HG02840 (cell line): Measurements from ENCODE around the gene TMEM82.

ENCODE experiments used
- ATAC-seq: cut with Tn5 transposase; IDR thresholded peaks from one replicate; pipeline ENCODE4 v1.9.1; 2021; ENCODE audit warnings: mild to moderate bottlenecking, moderate library complexity, moderate number of reproducible peaks; ENCODE audit not compliant: unreplicated experiment, low FRiP score

TMEM82 gene

DNA sequence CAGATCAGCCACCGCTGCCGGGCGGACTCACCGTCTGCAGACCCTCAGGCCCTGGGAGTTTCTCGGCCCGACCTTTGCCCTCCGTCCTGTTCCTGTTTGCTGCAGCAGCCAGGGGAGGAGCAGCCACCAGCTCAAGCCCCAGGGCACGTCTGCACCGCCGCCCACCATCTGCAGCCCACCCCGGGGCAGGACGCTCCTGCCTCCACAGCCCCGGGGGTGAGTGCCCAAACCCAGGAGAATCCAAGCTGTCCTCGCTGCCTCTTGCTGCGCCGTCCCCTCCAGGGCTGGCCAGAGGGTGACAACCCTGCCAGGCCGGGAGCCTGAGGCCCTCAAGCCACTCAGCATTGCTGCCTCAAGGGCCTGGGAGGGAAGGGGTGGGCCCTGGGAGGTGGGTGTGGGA is 7.4 kb upstream of the TMEM82 start:
- no peak for ATAC-seq

DNA sequence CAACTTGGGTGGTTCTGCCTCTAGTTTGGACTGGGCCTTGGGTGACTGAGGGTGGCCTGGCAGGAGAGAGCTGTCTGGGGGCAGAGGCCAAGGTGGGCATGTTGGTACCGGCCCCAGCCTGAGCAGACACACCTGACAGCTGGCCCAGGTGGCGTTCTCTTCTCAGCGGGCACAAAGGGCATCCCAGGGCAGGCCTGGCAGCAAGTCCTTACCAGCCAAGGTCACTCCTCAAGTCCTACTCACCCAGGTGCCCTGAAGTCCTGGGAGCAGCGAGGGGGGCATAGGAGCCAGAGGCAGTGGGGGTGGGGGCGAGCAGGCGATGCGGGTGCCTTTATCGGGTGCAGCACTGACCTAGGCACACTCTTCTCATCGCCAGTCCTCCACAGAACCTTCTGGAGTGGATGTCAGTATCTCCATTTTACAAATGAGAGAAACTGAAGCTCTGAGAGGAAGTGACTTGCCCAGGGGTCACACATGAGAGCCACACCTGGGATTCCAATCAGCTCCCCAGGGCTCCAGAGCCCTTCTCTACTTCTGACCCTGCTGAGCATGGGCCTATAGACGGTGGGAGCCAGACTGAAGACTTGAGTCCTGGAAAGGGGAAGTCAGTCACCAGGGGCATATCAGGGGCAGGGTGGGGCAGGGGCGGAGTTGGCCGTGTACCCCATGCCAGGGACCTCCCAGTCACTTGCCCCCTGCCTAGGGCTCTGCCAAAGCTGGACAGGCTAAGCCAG is 6.8 kb upstream of the TMEM82 start:
- ATAC-seq = no peak

GRCh38 chr1:15736038-15736891 is 6.0 kb upstream of the TMEM82 start, which contains the start of gene SLC25A34:
Gene SLC25A34, plus strand, starts transcription at chr1:15736258. Its CDS starts 228 bp downstream, at chr1:15736486.
- no peak for ATAC-seq

GRCh38 chr1:15736892-15737261 is 5.4 kb upstream of the TMEM82 start:
- ATAC-seq = no peak

GRCh38 chr1:15737324-15738319 is 4.7 kb upstream of the TMEM82 start:
- ATAC-seq = no peak

DNA sequence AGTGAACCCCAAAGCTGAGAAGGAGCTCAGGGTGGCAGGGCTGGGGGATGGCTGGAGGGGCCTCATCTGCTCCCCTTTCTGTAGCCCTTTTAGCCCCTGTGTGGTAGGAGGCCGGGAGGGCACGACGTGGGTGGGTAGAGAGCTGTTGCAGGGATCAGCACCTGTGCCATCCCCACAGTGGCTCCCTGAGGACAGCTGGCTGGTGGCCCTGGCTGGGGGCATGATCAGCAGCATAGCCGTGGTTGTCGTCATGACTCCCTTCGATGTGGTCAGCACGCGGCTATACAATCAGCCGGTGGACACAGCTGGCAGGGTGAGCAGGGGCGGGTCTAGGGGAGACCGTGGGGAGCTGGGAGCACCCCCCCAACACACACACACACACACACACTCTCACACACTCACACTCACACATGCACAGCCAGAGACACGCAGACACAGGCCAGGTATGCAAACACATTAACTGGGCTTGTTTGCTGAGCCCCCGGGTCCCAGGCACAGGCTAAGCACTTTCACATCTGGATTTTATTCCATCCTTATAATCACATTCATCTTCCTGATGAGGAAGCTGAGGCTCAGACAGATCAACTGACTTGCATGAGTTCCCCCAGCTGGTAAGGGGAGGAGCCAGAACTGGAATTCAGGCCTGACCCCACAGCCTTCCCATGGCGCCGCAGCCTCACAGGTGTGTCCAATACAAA is 3.7 kb upstream of the TMEM82 start:
- ATAC-seq = no peak

DNA sequence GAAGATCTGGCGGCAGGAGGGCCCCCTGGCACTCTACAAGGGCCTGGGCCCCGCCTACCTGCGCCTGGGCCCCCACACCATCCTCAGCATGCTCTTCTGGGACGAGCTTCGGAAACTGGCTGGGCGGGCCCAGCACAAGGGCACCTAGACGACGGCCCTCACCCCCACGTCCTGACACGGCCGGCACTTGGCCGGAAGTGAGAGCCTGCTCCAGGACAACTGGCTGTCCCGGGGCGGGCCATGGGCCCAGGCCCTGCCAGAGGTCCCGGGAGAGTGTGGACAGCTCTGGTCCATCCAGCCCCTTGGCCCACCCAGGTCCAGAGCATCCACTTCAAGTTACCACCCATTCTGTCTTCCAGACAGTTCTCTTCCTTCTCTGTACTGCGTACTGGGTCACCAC is 3.0 kb upstream of the TMEM82 start:
- no peak for ATAC-seq

- no peak for ATAC-seq
These were observed 2.6 kb upstream of the TMEM82 start for GRCh38 chr1:15739745-15740144.

GRCh38 chr1:15740924-15741850 is 1.1 kb upstream of the TMEM82 start:
- no peak for ATAC-seq

- ATAC-seq = no peak
These were observed 1.9 kb downstream of the TMEM82 start for GRCh38 chr1:15744122-15744679.

- ATAC-seq = no peak
These were observed 5.1 kb downstream of the TMEM82 start for GRCh38 chr1:15747378-15747777.

- ATAC-seq = no peak
These were observed 6.0 kb downstream of the TMEM82 start for GRCh38 chr1:15748264-15748663.

DNA sequence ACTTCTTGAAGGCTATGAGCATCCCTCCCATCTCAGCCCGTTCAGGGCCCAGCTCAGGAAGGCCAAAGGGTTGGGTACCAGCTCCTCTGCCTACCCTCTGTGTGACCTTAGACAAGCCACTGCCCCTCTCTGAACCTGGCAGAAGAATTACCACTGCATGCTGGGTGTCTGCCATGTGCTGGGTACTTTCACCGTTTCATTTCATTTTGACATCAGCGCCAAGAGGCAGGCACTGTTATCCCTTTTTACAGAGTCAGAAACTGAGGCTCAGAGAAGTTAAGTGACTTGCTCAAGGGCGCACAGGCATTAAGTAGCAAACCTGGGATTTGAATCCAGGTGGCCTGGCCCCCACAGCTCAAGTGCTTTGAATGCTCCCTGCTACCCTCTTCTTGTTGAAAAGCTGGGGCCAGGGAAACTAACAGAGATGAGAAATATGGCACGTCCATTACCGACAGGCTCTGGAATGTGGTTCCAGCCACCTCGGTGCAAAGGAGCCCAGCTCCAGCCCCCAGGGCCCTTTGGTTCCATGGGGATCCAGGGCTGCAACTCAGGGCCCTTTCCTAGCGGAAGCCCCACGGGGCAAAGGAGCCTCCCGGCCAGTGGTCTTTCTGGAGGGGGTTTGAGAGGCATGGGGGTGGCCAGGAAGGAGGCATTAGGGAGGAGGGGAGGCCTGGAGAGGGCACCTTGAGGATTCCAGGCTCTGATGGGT is 6.5 kb downstream of the TMEM82 start:
- ATAC-seq = no peak

GRCh38 chr1:15749399-15750291 is 7.3 kb downstream of the TMEM82 start:
- no peak for ATAC-seq

GRCh38 chr1:15750924-15751323 is 8.6 kb downstream of the TMEM82 start:
- ATAC-seq = no peak

- no peak for ATAC-seq
These were observed 9.4 kb downstream of the TMEM82 start for GRCh38 chr1:15751717-15752116.

GRCh38 chr1:15753776-15754175 is 11.5 kb downstream of the TMEM82 start:
- ATAC-seq = no peak
